HEK293T (cell line): Measurements from ENCODE around the gene GC.

Experiments
- CTCF ChIA-PET: fragments of 350-600 bp; formaldehyde crosslinking; extraction: SDS; loops from one replicate; lab custom pipeline; 2021; ENCODE audit warnings: antibody characterized with exemption, inconsistent platforms; lab: Yijun Ruan, JAX
- POLR2A ChIA-PET: fragments of 350-600 bp; formaldehyde crosslinking; extraction: SDS; loops from one replicate; lab custom pipeline; 2020; ENCODE audit warnings: antibody characterized with exemption, inconsistent platforms; lab: Yijun Ruan, JAX
- DNase-seq: peaks from one replicate; pipeline ENCODE4 v3.0.0; 2012; ENCODE audit warnings: mixed read lengths; ENCODE audit errors: extremely low spot score
- ARNT ChIP-seq: fragments of 450-650 bp; IDR thresholded peaks from 2 replicates; pipeline ENCODE4 v1.6.1; 2017; ENCODE audit warnings: mild to moderate bottlenecking
- BHLHE40 ChIP-seq: fragments of 450-650 bp; IDR thresholded peaks from 2 replicates; pipeline ENCODE4 v1.6.1; 2016; ENCODE audit warnings: mild to moderate bottlenecking, moderate library complexity, borderline replicate concordance
- CTBP1 ChIP-seq: fragments of 450-650 bp; IDR thresholded peaks from 2 replicates; pipeline ENCODE4 v1.6.1; 2016; ENCODE audit warnings: borderline replicate concordance
- ELF4 ChIP-seq: fragments of 450-650 bp; IDR thresholded peaks from 2 replicates; pipeline ENCODE4 v1.6.1; 2017; ENCODE audit warnings: antibody characterized with exemption
- FOXA1 ChIP-seq: fragments of 450-650 bp; IDR thresholded peaks from 2 replicates; pipeline ENCODE4 v1.6.1; 2016; ENCODE audit warnings: mild to moderate bottlenecking
- FOXK2 ChIP-seq: fragments of 450-650 bp; IDR thresholded peaks from 2 replicates; pipeline ENCODE4 v1.6.1; 2016; ENCODE audit warnings: mild to moderate bottlenecking
- FOXM1 ChIP-seq: fragments of 450-650 bp; IDR thresholded peaks from 2 replicates; pipeline ENCODE4 v1.6.1; 2017; ENCODE audit warnings: mild to moderate bottlenecking, borderline replicate concordance
- HDGF ChIP-seq: fragments of 450-650 bp; IDR thresholded peaks from 2 replicates; pipeline ENCODE4 v1.6.1; 2017; ENCODE audit warnings: antibody characterized with exemption, borderline replicate concordance
- L3MBTL2 ChIP-seq: fragments of 450-650 bp; conservative IDR thresholded peaks from 2 replicates; pipeline ENCODE4 v1.6.1; 2016; ENCODE audit warnings: mild to moderate bottlenecking
- LEF1 ChIP-seq: fragments of 450-650 bp; IDR thresholded peaks from 2 replicates; pipeline ENCODE4 v1.6.1; 2017; ENCODE audit warnings: mild to moderate bottlenecking, borderline replicate concordance
- NFRKB ChIP-seq: fragments of 450-650 bp; IDR thresholded peaks from 2 replicates; pipeline ENCODE4 v1.6.1; 2016; ENCODE audit warnings: mild to moderate bottlenecking, moderate library complexity
- SP1 ChIP-seq: fragments of 450-650 bp; IDR thresholded peaks from 2 replicates; pipeline ENCODE4 v1.6.1; 2017
- SUZ12 ChIP-seq: fragments of 450-650 bp; IDR thresholded peaks from 2 replicates; pipeline ENCODE4 v1.6.1; 2016; ENCODE audit warnings: mild to moderate bottlenecking
- TARDBP ChIP-seq: fragments of 450-650 bp; IDR thresholded peaks from 2 replicates; pipeline ENCODE4 v1.6.1; 2016
- ZNF384 ChIP-seq: fragments of 450-650 bp; IDR thresholded peaks from 2 replicates; pipeline ENCODE4 v1.6.1; 2016
- TF ChIP-seq, protein P1 (sequence below): fragments of 450-650 bp; IDR thresholded peaks from 2 replicates; pipeline ENCODE4 v1.6.1; 2016

The GC gene, protein sequence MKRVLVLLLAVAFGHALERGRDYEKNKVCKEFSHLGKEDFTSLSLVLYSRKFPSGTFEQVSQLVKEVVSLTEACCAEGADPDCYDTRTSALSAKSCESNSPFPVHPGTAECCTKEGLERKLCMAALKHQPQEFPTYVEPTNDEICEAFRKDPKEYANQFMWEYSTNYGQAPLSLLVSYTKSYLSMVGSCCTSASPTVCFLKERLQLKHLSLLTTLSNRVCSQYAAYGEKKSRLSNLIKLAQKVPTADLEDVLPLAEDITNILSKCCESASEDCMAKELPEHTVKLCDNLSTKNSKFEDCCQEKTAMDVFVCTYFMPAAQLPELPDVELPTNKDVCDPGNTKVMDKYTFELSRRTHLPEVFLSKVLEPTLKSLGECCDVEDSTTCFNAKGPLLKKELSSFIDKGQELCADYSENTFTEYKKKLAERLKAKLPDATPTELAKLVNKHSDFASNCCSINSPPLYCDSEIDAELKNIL

DNA sequence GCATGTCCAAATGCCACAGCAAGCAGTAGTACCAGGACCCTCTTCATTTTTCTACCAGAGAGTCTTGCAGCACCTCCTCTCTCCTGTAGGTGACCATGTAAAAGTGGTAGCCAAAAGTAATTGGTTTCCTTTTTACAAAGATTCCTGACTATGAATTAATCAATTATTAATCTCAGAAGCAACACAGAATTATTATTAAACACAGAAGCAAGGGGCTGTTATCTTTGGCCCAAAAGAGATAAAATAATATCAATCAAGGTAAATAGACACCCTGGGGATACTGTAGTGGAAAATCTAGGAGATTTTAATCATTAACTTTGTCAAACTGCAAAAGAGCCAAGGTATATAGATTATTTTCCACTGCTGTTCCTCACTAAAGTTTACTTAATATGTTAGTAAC, at the start of gene GC:
Gene GC, minus strand, starts transcription at position 108 of the 400 bp plus-strand sequence. Its CDS starts 61 bp downstream, at position 47.
- CTCF ChIA-PET, result interaction anchor here (0.6 kb wide), 1 partner anchor 76 kb away, joined by 3 read pairs; no protein-coding TSS in a partner anchor
- POLR2A ChIA-PET, result no interaction called here
- no peak for TF ChIP-seq ZNF384
- no peak for TF ChIP-seq FOXK2
- no peak for TF ChIP-seq TARDBP
- no peak for TF ChIP-seq SUZ12
- no peak for TF ChIP-seq FOXA1
- TF ChIP-seq, protein P1, sequence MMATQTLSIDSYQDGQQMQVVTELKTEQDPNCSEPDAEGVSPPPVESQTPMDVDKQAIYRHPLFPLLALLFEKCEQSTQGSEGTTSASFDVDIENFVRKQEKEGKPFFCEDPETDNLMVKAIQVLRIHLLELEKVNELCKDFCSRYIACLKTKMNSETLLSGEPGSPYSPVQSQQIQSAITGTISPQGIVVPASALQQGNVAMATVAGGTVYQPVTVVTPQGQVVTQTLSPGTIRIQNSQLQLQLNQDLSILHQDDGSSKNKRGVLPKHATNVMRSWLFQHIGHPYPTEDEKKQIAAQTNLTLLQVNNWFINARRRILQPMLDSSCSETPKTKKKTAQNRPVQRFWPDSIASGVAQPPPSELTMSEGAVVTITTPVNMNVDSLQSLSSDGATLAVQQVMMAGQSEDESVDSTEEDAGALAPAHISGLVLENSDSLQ, result no peak
- no peak for TF ChIP-seq L3MBTL2
- no peak for TF ChIP-seq CTBP1
- TF ChIP-seq NFRKB, result no peak
- TF ChIP-seq HDGF, result no peak
- DNase-seq, result no peak

DNA sequence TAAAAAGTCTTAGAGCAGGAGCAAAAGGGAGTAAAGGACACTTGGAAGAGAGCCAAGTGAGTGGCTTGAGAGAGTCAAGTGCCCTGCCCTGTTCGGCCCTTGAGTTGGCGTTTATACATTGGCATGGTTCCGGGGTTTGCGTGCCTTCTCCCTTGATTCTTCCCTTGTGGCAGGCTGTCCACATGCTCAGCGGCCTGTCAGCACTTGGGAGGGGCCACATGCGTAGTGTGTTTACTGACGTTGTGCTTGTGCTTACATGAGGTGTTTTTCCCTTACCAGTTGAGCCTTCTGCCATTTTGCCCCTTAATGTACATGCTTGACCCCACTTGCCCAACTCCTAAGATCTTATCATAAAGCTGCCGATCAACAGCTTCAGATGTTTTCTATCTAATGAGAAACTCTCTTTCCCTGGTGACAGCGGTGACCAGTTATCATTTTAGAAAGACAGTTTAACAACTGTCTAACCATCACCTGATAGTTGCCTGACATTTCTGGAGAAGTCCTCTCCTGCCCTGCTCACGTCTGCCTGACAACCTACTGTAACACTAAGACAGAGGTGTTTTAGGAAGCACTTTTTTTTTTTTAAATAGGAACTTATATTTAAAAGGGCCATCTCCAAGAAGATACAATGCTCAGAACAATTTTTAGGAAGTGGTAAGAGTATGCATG, 49.5 kb upstream of the GC start:
- ChIA-PET CTCF (no interaction called here), POLR2A (no interaction called here)
- no peak for DNase-seq
- TF ChIP-seq FOXA1 (no peak), FOXK2 (no peak), ELF4 (no peak), LEF1 (no peak), BHLHE40 (no peak), HDGF (no peak), SP1 (no peak), CTBP1 (no peak), ZNF384 (no peak), TARDBP (no peak), ARNT (no peak), SUZ12 (no peak), FOXM1 (no peak), NFRKB (no peak)
- TF ChIP-seq, protein P1, result no peak

DNA sequence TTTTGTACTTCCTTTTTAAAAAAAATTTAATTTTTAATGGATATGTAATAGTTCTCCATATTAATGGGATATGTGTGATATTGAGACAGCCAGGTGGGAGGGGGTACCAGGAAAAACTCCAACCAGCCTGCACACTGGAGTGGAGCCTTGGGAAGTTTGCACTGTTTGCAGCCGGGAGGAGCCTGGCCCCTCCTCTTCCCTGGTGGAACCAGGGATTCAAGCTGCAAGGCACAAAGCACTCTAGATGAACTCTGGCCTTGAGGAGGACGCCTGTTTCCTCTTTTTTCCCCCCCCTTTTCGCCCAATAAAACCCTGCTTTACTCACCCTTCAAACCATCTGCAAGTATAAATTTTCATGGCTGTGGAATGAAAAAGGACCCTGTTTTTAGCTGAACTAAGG, 48.2 kb upstream of the GC start:
- no peak for DNase-seq
- CTCF ChIA-PET, result no interaction called here
- POLR2A ChIA-PET, result no interaction called here
- no peak for TF ChIP-seq ARNT
- TF ChIP-seq CTBP1, result no peak
- TF ChIP-seq TARDBP, result no peak
- no peak for TF ChIP-seq SP1
- TF ChIP-seq FOXK2, result no peak
- no peak for TF ChIP-seq FOXA1
- TF ChIP-seq BHLHE40, result no peak
- TF ChIP-seq SUZ12, result no peak
- no peak for TF ChIP-seq LEF1
- no peak for TF ChIP-seq NFRKB

DNA sequence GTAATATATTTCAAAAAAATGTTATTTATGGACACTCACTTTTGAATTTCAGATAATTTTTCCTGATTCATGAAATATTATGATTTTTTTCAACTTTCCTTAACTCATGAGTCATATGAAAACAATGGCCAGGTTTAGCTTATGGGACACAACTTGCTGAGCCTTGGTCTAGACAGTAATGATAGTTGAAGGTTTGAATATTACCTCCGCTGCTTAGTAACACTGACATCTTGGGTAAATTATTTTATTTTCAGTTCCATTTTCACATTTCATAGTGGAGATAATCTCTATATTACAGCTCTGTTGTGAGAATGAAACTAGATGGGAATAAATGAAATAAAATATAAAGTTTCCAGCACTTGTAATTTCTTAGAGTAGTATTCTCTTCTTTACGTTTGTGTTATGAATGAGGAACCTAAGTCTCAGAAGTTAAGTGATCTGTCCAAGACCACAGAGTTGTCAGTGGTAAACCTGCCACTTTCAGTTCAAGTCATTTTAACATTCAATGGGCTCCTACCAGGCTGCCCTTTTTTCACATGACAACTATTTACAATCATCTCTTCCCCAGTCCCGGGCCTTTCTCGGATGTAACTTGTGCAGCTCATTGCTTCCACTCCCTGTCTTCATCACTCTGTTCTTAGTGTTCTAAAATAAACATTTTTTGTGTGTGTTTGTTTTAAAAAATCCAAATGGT, 46.8 kb upstream of the GC start:
- ChIA-PET POLR2A (no interaction called here), CTCF (interaction anchor here (0.6 kb wide), 1 partner anchor 1228 kb away, joined by 4 read pairs; no protein-coding TSS in a partner anchor)
- no peak for TF ChIP-seq ZNF384
- no peak for TF ChIP-seq LEF1
- no peak for TF ChIP-seq NFRKB
- TF ChIP-seq, protein P1, result no peak
- TF ChIP-seq ELF4, result no peak
- no peak for TF ChIP-seq TARDBP
- no peak for DNase-seq

DNA sequence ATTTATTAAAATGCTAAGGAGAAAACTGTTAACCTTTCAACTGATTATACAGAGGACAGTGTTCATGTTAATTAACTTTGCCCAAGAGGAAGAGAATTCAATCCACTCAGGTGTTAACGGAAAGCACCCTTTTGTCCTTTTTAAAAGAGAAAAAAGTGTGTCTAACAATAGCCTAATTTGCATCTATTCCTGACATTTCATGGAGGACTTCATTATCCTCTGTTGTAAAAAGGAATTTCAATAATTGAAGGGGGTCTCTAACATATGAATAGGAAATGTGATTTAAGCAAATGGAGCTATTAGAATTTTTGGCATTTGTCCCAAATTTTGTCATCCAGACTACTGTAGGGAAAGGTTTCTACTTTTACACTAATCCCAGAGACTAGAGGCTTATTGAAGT, 44.6 kb upstream of the GC start:
- ChIA-PET POLR2A (no interaction called here), CTCF (no interaction called here)

More for the DNA sequence above, 44.6 kb upstream of the GC start:
- no peak for TF ChIP-seq SUZ12
- TF ChIP-seq CTBP1, result no peak
- TF ChIP-seq ARNT, result no peak
- TF ChIP-seq FOXA1, result no peak
- no peak for TF ChIP-seq NFRKB
- no peak for TF ChIP-seq L3MBTL2
- TF ChIP-seq SP1, result no peak
- no peak for TF ChIP-seq FOXK2
- no peak for TF ChIP-seq ELF4
- DNase-seq, result no peak
